B cell (primary cell): Measurements from ENCODE around the gene MAD1L1. TPM values are rescaled to one million over a fixed set of nuclear protein-coding genes. Genes with fewer than 3 reads are reported as not detected.

ENCODE experiments used
- ATAC-seq: fragments of 200-7000 bp; cut with Tn5 transposase; one replicate; pipeline ENCODE4 v1.10.0; 2021; ENCODE audit warnings: low read depth, mild to moderate bottlenecking, moderate number of reproducible peaks, moderate library complexity
- CTCF ChIA-PET: fragments of 350-600 bp; sonication (Branson Sonifier 250); formaldehyde crosslinking; loops from one replicate; lab custom pipeline; 2021; ENCODE audit warnings: antibody characterized with exemption, inconsistent platforms; lab: Charles Lee
- POLR2A ChIA-PET: fragments of 350-600 bp; sonication (Branson Sonifier 250); formaldehyde crosslinking; loops from one replicate; lab custom pipeline; 2021; ENCODE audit warnings: antibody characterized with exemption; lab: Charles Lee
- DNase-seq: peaks from one replicate; pipeline ENCODE4 v3.0.0; 2013
- H2AFZ ChIP-seq: 2 replicates; pipeline ENCODE4 v1.6.1; 2012; ENCODE audit warnings: mild to moderate bottlenecking, low read depth, low read length; ENCODE audit not compliant: insufficient read depth, poor library complexity, severe bottlenecking
- H3K27ac ChIP-seq, 2 donors: 1 replicate in 1 of 2; 2 replicates in 1 of 2; pipeline ENCODE4 v1.5.1; 2012 to 2013; ENCODE audit warnings: low read length in 2 of 2, mild to moderate bottlenecking in 2 of 2, moderate library complexity in 1 of 2
- H3K27me3 ChIP-seq, 4 experiments: fragments of 200-600 bp in 1 of 4; sonication (generic) in 1 of 4; replicated peaks in 1 of 4; 1 replicate in 2 of 4; 2 replicates in 2 of 4; pipeline versions ENCODE4 v1.6.1 to v1.7.0; 2013 to 2016; ENCODE audit warnings: low read length in 3 of 4, mild to moderate bottlenecking in 2 of 4, mixed read lengths in 1 of 4, moderate library complexity in 1 of 4; ENCODE audit not compliant: insufficient read depth in 4 of 4, control insufficient read depth in 3 of 4; ENCODE audit errors: control extremely low read depth in 1 of 4
- H3K36me3 ChIP-seq, 2 experiments: replicated peaks in 1 of 2; 1 replicate in 1 of 2; 2 replicates in 1 of 2; pipeline versions ENCODE4 v1.6.1 to v1.7.1; 2013; ENCODE audit warnings: low read length in 1 of 2; ENCODE audit not compliant: insufficient read depth in 2 of 2, control insufficient read depth in 1 of 2; ENCODE audit errors: control extremely low read depth in 1 of 2, extremely low read depth in 1 of 2
- H3K4me1 ChIP-seq, 2 donors: fragments of 200-600 bp in 1 of 2; sonication (generic) in 1 of 2; 1 replicate in 1 of 2; 2 replicates in 1 of 2; pipeline versions ENCODE4 v1.5.1 to v1.6.1; 2013 to 2017; ENCODE audit warnings: low read length in 2 of 2; ENCODE audit not compliant: control insufficient read depth in 2 of 2, insufficient read depth in 2 of 2
- H3K4me2 ChIP-seq: replicated peaks from 2 replicates; pipeline ENCODE3; 2012; ENCODE audit warnings: mild to moderate bottlenecking, low read depth, low read length; ENCODE audit not compliant: poor library complexity, severe bottlenecking
- H3K4me3 ChIP-seq, 5 experiments: fragments of 200-600 bp in 1 of 5; sonication (generic) in 1 of 5; 1 replicate in 3 of 5; 2 replicates in 2 of 5; pipeline versions ENCODE4 v1.5.1 to v1.7.0; 2011 to 2016; ENCODE audit warnings: low read length in 4 of 5, mild to moderate bottlenecking in 4 of 5, low read depth in 2 of 5, control low read depth in 1 of 5, moderate library complexity in 1 of 5; ENCODE audit not compliant: insufficient read depth in 1 of 5; ENCODE audit errors: control extremely low read depth in 1 of 5, extremely low read depth in 1 of 5
- H3K79me2 ChIP-seq: fragments of 200-600 bp; sonication (generic); one replicate; pipeline ENCODE4 v1.6.0; 2016; ENCODE audit warnings: low read length; ENCODE audit not compliant: control insufficient read depth, insufficient read depth
- H3K9ac ChIP-seq: fragments of 200-600 bp; sonication (generic); 2 replicates; pipeline ENCODE4 v1.6.1; 2017; ENCODE audit warnings: mild to moderate bottlenecking, low read length, moderate library complexity
- H3K9me3 ChIP-seq, 3 donors: one replicate each; pipeline versions ENCODE4 v1.6.1 to v1.7.1; 2013; ENCODE audit warnings: low read length in 2 of 3; ENCODE audit not compliant: control insufficient read depth in 2 of 3, insufficient read depth in 1 of 3; ENCODE audit errors: control extremely low read depth in 1 of 3
- H4K20me1 ChIP-seq: 2 replicates; pipeline ENCODE4 v1.6.0; 2012; ENCODE audit warnings: mild to moderate bottlenecking, low read length; ENCODE audit not compliant: insufficient read depth, control insufficient read depth, poor library complexity, severe bottlenecking
- H3K27ac Mint-ChIP-seq: one replicate; pipeline ENCODE4 v1.8.0; 2021; ENCODE audit warnings: mixed read lengths
- H3K27me3 Mint-ChIP-seq: one replicate; pipeline ENCODE4 v1.8.0; 2021; ENCODE audit warnings: mixed read lengths
- H3K4me1 Mint-ChIP-seq: one replicate; pipeline ENCODE4 v1.8.0; 2021; ENCODE audit warnings: mixed read lengths
- H3K4me3 Mint-ChIP-seq: one replicate; pipeline ENCODE4 v1.8.0; 2021; ENCODE audit warnings: mixed read lengths
- H3K9me3 Mint-ChIP-seq: one replicate; pipeline ENCODE4 v1.8.0; 2022; ENCODE audit warnings: mixed read lengths; ENCODE audit not compliant: insufficient read depth
- EZH2 ChIP-seq: IDR thresholded peaks from 2 replicates; pipeline ENCODE4 v1.6.1; 2012; ENCODE audit warnings: borderline replicate concordance, low read depth, mild to moderate bottlenecking, moderate library complexity, low read length; ENCODE audit not compliant: insufficient read depth, poor library complexity, severe bottlenecking
- WGBS: methylation state at CpG from one replicate; pipeline ENCODE4 v1.1.5; 2013; ENCODE audit warnings: missing lambda C conversion rate; ENCODE audit not compliant: insufficient coverage; 5-methylcytosine and 5-hydroxymethylcytosine counted together
- intact Hi-C: fragments of 100-400 bp; cut with micrococcal nuclease; formaldehyde crosslinking; loops from one replicate; pipeline ENCODE4 v1.10.0; 2022
- polyA plus RNA-seq: library from polyadenylated mRNA; depleted of rRNA; stranded (reverse); fragments of >200 nt; gene quantifications from 2 replicates; pipeline ENCODE4 v1.2.3, GENCODE V29; 2012
- total RNA-seq, 2 donors: library from RNA; stranded (reverse); fragments of 120-200 nt in 1 of 2; gene quantifications; 1 replicate in 1 of 2; 2 replicates in 1 of 2; pipeline versions ENCODE4 v1.2.3 to v1.2.4, GENCODE V29; 2013 to 2022
- TF ChIP-seq, protein P1 (sequence below): fragments of 200-600 bp; IDR thresholded peaks from one replicate; pipeline ENCODE4 v1.8.0; 2022; ENCODE audit warnings: antibody characterized with exemption, mild to moderate bottlenecking

MAD1L1 gene
- total and polyA plus RNA-seq, 2 donors (not counting 1 experiment from before 2014, with no cell fraction given): 86.7 to 110 TPM

- H3K27ac ChIP-seq: no peak overlapping the region
- H3K79me2 ChIP-seq: no peaks in the 10 kb centered on the region
- H2AFZ ChIP-seq: no peak overlapping the region
- H3K9ac ChIP-seq: no peak overlapping the region
- DNase-seq (no peak), ATAC-seq (no peak)
- H3K9me3 Mint-ChIP-seq: no peaks in the 10 kb centered on the region
- ChIA-PET POLR2A (no interaction called here), CTCF (no interaction called here)
- TF ChIP-seq, protein P1, sequence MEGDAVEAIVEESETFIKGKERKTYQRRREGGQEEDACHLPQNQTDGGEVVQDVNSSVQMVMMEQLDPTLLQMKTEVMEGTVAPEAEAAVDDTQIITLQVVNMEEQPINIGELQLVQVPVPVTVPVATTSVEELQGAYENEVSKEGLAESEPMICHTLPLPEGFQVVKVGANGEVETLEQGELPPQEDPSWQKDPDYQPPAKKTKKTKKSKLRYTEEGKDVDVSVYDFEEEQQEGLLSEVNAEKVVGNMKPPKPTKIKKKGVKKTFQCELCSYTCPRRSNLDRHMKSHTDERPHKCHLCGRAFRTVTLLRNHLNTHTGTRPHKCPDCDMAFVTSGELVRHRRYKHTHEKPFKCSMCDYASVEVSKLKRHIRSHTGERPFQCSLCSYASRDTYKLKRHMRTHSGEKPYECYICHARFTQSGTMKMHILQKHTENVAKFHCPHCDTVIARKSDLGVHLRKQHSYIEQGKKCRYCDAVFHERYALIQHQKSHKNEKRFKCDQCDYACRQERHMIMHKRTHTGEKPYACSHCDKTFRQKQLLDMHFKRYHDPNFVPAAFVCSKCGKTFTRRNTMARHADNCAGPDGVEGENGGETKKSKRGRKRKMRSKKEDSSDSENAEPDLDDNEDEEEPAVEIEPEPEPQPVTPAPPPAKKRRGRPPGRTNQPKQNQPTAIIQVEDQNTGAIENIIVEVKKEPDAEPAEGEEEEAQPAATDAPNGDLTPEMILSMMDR: no peak
- TF ChIP-seq EZH2: no peak
- H3K4me3 ChIP-seq: no peak overlapping the region
- WGBS: 98% methylated on average over 31 of the region's 34 CpGs
- intact Hi-C loops: no loop called here
- H3K27me3 ChIP-seq: no peaks in the 10 kb centered on the region
- H3K36me3 ChIP-seq: peaks cover 0 to 3% of the 10 kb centered on the region in 2 experiments
- no peak overlapping the region for H3K27ac Mint-ChIP-seq
- H3K4me3 Mint-ChIP-seq: no peak overlapping the region
- H3K4me1 Mint-ChIP-seq: peaks cover 13% of the 10 kb centered on the region
- H3K9me3 ChIP-seq: no peaks in the 10 kb centered on the region
- peaks cover 4 to 6% of the 10 kb centered on the region in 2 donors for H3K4me1 ChIP-seq
- H3K27me3 Mint-ChIP-seq: no peaks in the 10 kb centered on the region
- no peaks in the 10 kb centered on the region for H4K20me1 ChIP-seq
- H3K4me2 ChIP-seq: no peak overlapping the region
Measured at GRCh38 chr7:2013381-2014311, 219.1 kb downstream of the MAD1L1 start.

DNA sequence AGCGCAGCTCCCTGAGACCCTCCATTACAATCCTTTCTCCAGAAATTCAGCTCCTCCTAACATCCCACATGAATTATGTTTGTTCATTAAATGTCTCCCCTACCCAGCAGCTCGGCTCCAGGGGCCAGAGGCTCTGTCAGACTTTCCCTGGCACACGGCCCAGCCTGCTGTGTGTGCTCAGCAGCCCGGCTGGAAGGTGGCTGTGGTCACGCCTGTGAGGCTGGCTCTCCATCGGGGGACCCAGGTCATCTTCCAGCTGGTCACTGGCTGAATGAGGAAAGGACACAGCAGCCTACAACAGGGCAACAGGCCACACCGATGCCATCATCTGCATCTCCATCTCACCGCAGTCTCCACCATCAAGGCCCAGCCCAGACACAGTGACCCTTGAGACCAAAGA lies 219.8 kb downstream of the MAD1L1 start:
- 96% methylated on average over 8 of the region's 8 CpGs for WGBS
- no peak overlapping the region for H3K4me3 ChIP-seq
- H3K36me3 ChIP-seq: peaks cover 0 to 3% of the 10 kb centered on the region in 2 experiments
- H3K4me1 ChIP-seq: no peaks in the 10 kb centered on the region
- no peak for ATAC-seq
- intact Hi-C loops: no loop called here
- H2AFZ ChIP-seq: no peak overlapping the region
- H3K79me2 ChIP-seq: no peaks in the 10 kb centered on the region
- ChIA-PET CTCF (no interaction called here), POLR2A (no interaction called here)
- Mint-ChIP-seq H3K4me1 (peaks cover 8% of the 10 kb centered on the region), H3K27me3 (no peaks in the 10 kb centered on the region), H3K9me3 (no peaks in the 10 kb centered on the region), H3K27ac (no peak overlapping the region), H3K4me3 (no peak overlapping the region)
- no peaks in the 10 kb centered on the region for H3K9me3 ChIP-seq
- DNase-seq: no peak
- no peak overlapping the region for H3K4me2 ChIP-seq
- no peak for TF ChIP-seq EZH2
- TF ChIP-seq, protein P1: no peak
- no peak overlapping the region for H3K9ac ChIP-seq
- no peak overlapping the region for H3K27ac ChIP-seq
- no peaks in the 10 kb centered on the region for H4K20me1 ChIP-seq
- H3K27me3 ChIP-seq: no peaks in the 10 kb centered on the region
